ENCODE measurements around the gene EFHB.
"Not testable (repeated sequence)": the region's sequence is repeated elsewhere in the genome, so short reads cannot be mapped to it uniquely, and the experiment has no call there.

The EFHB gene

GRCh38 chr3:19934098-19934566 is at the start of gene EFHB:
Gene EFHB, minus strand, starts transcription at chr3:19934217. Its CDS starts 199 bp downstream, at chr3:19934018.
- no peaks in the 10 kb centered on the region for H3K36me3 ChIP-seq (ENCODE audit: control insufficient read depth, low read depth, low read length)
- peak within 1 kb of the TSS; percentile 31 for H3K4me3 ChIP-seq (ENCODE audit: low read length)
- no peaks in the 10 kb centered on the region for H3K4me1 ChIP-seq (ENCODE audit: control insufficient read depth, low read depth, low read length)
- H3K9me3 ChIP-seq (ENCODE audit: control insufficient read depth, low read depth, low read length): no peaks in the 10 kb centered on the region
- H3K9ac ChIP-seq (ENCODE audit: low read length): peak within 1 kb of the TSS; percentile 35
- peak within 1 kb of the TSS; percentile 34 for H3K27ac ChIP-seq (ENCODE audit: low read length)
- H3K27me3 ChIP-seq (ENCODE audit: control insufficient read depth, insufficient read depth, low read length): no peaks in the 10 kb centered on the region

DNA sequence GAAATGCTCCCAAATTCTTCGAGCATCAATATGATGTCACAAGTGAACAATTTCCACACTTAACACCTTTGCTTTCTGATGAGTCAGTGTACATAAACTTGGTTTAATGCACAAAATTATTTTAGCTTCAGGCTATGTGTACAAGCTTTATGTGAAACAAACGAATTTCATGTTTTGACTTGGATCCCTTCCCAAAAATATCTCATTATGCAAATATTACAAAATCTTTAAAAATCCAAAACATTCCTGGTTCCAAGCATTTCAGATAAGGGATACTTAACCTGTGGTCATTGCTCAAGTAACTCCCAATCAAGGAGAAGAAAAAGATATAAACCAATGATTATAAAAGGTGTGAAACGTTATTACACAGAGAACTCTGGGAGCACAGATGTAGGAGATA is 38.0 kb upstream of the EFHB start:
- Histone ChIP-seq H3K4me1 (ENCODE audit: control insufficient read depth, low read depth, low read length) (no peaks in the 10 kb centered on the region), H3K27me3 (ENCODE audit: control insufficient read depth, insufficient read depth, low read length) (no peaks in the 10 kb centered on the region), H3K4me3 (ENCODE audit: low read length) (no peak overlapping the region), H3K9me3 (ENCODE audit: control insufficient read depth, low read depth, low read length) (no peaks in the 10 kb centered on the region), H3K27ac (ENCODE audit: low read length) (no peak overlapping the region), H3K36me3 (ENCODE audit: control insufficient read depth, low read depth, low read length) (peaks cover 25% of the 10 kb centered on the region), H3K9ac (ENCODE audit: low read length) (no peak overlapping the region)

DNA sequence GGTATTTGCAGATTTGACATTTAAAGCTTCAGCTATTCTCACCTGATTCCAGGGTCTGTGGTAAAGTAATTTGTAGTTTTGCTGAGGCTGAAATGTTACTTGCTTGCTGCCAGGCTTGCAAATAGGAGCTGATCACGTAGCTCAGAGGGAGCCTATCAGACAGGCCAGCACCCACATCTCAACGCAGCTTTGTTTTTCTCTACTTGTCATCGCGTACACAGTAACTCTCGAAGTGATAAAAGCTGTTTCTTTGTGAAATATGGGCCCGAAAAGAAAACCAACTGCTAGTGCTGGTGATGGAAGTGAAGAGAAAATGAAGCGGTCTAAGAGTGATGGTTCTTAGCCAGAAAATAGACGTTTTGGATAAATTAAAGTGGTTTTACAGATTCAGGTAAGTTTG is 36.3 kb upstream of the EFHB start:
- Histone ChIP-seq H3K4me1 (ENCODE audit: control insufficient read depth, low read depth, low read length) (no peaks in the 10 kb centered on the region), H3K36me3 (ENCODE audit: control insufficient read depth, low read depth, low read length) (peaks cover 14% of the 10 kb centered on the region), H3K4me3 (ENCODE audit: low read length) (no peak overlapping the region), H3K27me3 (ENCODE audit: control insufficient read depth, insufficient read depth, low read length) (no peaks in the 10 kb centered on the region), H3K9me3 (ENCODE audit: control insufficient read depth, low read depth, low read length) (no peaks in the 10 kb centered on the region), H3K9ac (ENCODE audit: low read length) (no peak overlapping the region), H3K27ac (ENCODE audit: low read length) (no peak overlapping the region)

GRCh38 chr3:19967812-19968211 is 33.8 kb upstream of the EFHB start:
- Histone ChIP-seq H3K36me3 (ENCODE audit: control insufficient read depth, low read depth, low read length) (peaks cover 3% of the 10 kb centered on the region), H3K4me1 (ENCODE audit: control insufficient read depth, low read depth, low read length) (no peaks in the 10 kb centered on the region), H3K27ac (ENCODE audit: low read length) (no peak overlapping the region), H3K4me3 (ENCODE audit: low read length) (no peak overlapping the region), H3K9ac (ENCODE audit: low read length) (no peak overlapping the region), H3K27me3 (ENCODE audit: control insufficient read depth, insufficient read depth, low read length) (no peaks in the 10 kb centered on the region), H3K9me3 (ENCODE audit: control insufficient read depth, low read depth, low read length) (no peaks in the 10 kb centered on the region)

DNA sequence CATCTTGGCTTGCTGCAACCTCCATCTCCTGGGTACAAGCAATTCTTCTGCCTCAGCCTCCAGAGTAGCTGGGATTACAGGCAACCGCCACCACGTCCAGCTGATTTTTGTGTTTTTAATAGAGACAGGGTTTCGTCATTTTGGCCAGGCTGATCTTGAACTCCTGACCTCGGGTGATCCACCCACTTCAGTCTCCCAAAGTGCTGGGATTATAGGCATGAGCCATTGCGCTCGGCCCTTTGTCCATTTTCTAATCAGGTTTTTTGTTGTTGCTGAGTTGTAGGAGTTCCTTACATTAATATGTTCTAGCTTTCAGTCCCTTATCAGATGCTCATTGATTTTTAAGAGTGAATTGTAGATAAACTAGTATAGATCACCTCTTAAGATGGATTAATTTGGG is 33.2 kb upstream of the EFHB start:
- no peak overlapping the region for H3K9ac ChIP-seq (ENCODE audit: low read length)
- peaks cover 3% of the 10 kb centered on the region for H3K36me3 ChIP-seq (ENCODE audit: control insufficient read depth, low read depth, low read length)
- no peak overlapping the region for H3K4me3 ChIP-seq (ENCODE audit: low read length)
- no peaks in the 10 kb centered on the region for H3K4me1 ChIP-seq (ENCODE audit: control insufficient read depth, low read depth, low read length)
- H3K27me3 ChIP-seq (ENCODE audit: control insufficient read depth, insufficient read depth, low read length): no peaks in the 10 kb centered on the region
- no peak overlapping the region for H3K27ac ChIP-seq (ENCODE audit: low read length)
- H3K9me3 ChIP-seq (ENCODE audit: control insufficient read depth, low read depth, low read length): no peaks in the 10 kb centered on the region

DNA sequence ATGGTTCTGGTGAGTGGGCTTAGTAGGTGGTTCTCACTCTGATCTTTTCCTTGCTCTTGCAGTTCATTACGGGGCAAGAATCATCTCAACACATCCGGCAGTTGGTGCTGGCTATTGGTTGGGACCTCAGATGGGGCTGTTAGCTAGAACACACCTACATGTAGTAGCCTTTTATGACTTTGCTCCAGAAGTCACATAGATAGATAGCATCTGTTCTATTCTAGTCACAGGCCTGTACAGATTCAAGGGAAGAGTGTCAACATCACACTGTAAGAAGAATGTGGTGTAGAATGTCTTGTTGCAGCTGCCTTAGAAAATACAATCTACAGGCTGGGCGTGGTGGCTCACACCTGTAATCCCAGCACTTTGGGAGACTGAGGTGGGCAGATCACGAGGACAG is 27.9 kb upstream of the EFHB start:
- Histone ChIP-seq H3K9ac (ENCODE audit: low read length) (no peak overlapping the region), H3K27me3 (ENCODE audit: control insufficient read depth, insufficient read depth, low read length) (no peaks in the 10 kb centered on the region), H3K4me1 (ENCODE audit: control insufficient read depth, low read depth, low read length) (no peaks in the 10 kb centered on the region), H3K4me3 (ENCODE audit: low read length) (no peak overlapping the region), H3K9me3 (ENCODE audit: control insufficient read depth, low read depth, low read length) (no peaks in the 10 kb centered on the region), H3K36me3 (ENCODE audit: control insufficient read depth, low read depth, low read length) (no peaks in the 10 kb centered on the region), H3K27ac (ENCODE audit: low read length) (no peak overlapping the region)

DNA sequence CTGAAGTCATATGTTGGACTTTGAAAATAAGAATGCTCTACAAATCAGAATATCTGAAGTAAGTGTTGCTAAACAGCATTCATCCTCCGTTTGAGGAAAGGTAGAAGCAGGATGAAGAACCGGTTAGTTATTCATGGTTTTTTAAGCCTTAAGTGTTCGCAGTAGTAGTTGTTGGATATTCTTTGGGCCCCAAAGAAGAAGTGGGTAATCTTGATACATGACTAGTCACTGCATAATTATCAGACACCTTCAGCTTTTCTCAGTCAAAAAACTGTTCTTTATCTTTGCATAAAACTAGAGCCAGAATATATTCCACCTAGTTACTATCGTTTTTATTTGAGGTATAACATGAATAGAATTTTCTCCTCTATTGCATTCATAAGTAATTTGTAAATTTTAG is 26.7 kb upstream of the EFHB start:
- no peaks in the 10 kb centered on the region for H3K4me1 ChIP-seq (ENCODE audit: control insufficient read depth, low read depth, low read length)
- no peak overlapping the region for H3K27ac ChIP-seq (ENCODE audit: low read length)
- H3K4me3 ChIP-seq (ENCODE audit: low read length): no peak overlapping the region
- H3K36me3 ChIP-seq (ENCODE audit: control insufficient read depth, low read depth, low read length): no peaks in the 10 kb centered on the region
- no peaks in the 10 kb centered on the region for H3K9me3 ChIP-seq (ENCODE audit: control insufficient read depth, low read depth, low read length)
- H3K27me3 ChIP-seq (ENCODE audit: control insufficient read depth, insufficient read depth, low read length): no peaks in the 10 kb centered on the region
- H3K9ac ChIP-seq (ENCODE audit: low read length): no peak overlapping the region

DNA sequence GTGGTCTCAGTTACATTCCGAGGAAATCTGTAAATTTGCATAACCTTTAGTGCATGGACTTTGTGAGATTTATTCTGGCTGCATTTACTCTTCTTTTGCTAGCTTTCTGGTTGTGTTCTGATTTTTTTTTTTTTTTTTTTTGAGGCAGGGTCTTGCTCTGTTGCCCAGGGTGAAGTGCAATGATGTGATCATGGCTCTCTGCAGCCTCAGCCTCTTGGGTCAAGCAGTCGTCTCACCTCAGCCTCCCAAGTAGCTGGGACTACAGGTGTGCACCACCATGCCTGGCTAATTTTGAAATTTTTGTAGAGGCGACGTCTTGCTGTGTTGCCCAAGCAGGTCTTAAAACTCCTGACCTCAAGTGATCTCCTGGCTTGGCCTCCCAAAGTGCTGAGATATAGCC is 25.5 kb upstream of the EFHB start:
- peaks cover 3% of the 10 kb centered on the region for H3K36me3 ChIP-seq (ENCODE audit: control insufficient read depth, low read depth, low read length)
- H3K27ac ChIP-seq (ENCODE audit: low read length): no peak overlapping the region
- no peaks in the 10 kb centered on the region for H3K27me3 ChIP-seq (ENCODE audit: control insufficient read depth, insufficient read depth, low read length)
- no peak overlapping the region for H3K9ac ChIP-seq (ENCODE audit: low read length)
- no peaks in the 10 kb centered on the region for H3K4me1 ChIP-seq (ENCODE audit: control insufficient read depth, low read depth, low read length)
- H3K9me3 ChIP-seq (ENCODE audit: control insufficient read depth, low read depth, low read length): no peaks in the 10 kb centered on the region
- H3K4me3 ChIP-seq (ENCODE audit: low read length): no peak overlapping the region

- not testable (repeated sequence) for H3K27ac ChIP-seq (ENCODE audit: low read length); H3K4me3 ChIP-seq (ENCODE audit: low read length); H3K4me1 ChIP-seq (ENCODE audit: control insufficient read depth, low read depth, low read length); H3K36me3 ChIP-seq (ENCODE audit: control insufficient read depth, low read depth, low read length); H3K27me3 ChIP-seq (ENCODE audit: control insufficient read depth, insufficient read depth, low read length); H3K9me3 ChIP-seq (ENCODE audit: control insufficient read depth, low read depth, low read length); H3K9ac ChIP-seq (ENCODE audit: low read length)
Measured at GRCh38 chr3:19957354-19957753, 23.3 kb upstream of the EFHB start.

DNA sequence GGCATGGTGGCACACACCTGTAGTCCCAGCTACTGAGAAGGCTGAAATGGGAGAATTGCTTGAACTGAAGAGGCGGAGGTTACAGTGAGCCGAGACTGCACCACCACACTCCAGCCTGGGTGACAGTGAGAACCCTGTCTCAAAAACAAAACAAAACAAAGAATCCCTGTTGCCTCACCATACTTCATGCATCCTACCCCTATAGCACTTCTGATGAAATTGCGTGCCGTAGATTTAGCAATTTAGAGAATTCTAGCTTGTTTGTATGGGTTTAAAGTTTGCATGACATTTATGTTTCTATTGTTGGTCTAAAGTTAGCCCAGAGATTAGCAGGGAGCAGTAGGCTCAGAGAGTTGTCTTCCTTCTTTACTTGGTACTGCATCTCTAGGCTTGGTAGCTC is 20.7 kb upstream of the EFHB start:
- Histone ChIP-seq H3K9ac (ENCODE audit: low read length) (no peak overlapping the region), H3K27ac (ENCODE audit: low read length) (no peak overlapping the region), H3K4me3 (ENCODE audit: low read length) (no peak overlapping the region), H3K4me1 (ENCODE audit: control insufficient read depth, low read depth, low read length) (no peaks in the 10 kb centered on the region), H3K9me3 (ENCODE audit: control insufficient read depth, low read depth, low read length) (no peaks in the 10 kb centered on the region), H3K36me3 (ENCODE audit: control insufficient read depth, low read depth, low read length) (peaks cover 26% of the 10 kb centered on the region), H3K27me3 (ENCODE audit: control insufficient read depth, insufficient read depth, low read length) (no peaks in the 10 kb centered on the region)

DNA sequence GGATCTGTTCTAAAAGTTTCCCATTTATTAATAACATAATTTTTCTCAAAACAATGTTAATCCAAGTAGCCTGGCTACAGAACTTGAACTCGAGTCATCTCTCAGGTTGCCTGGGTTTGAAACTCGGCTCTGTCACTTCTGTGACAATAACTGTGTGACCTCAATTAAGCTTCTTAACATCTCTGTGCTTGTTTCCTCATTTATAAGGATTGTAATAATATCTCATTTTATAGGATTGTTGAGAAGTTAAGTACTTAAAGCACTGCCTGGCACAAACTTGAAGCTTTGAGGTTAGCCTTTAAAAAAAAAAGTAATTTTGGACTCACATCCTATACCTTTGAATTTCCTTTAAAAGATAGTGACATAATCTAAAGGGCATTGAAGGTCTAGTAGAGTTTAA is 16.3 kb upstream of the EFHB start:
- no peak overlapping the region for H3K27ac ChIP-seq (ENCODE audit: low read length)
- peaks cover 26% of the 10 kb centered on the region for H3K36me3 ChIP-seq (ENCODE audit: control insufficient read depth, low read depth, low read length)
- no peak overlapping the region for H3K4me3 ChIP-seq (ENCODE audit: low read length)
- H3K4me1 ChIP-seq (ENCODE audit: control insufficient read depth, low read depth, low read length): peaks cover 18% of the 10 kb centered on the region
- H3K9me3 ChIP-seq (ENCODE audit: control insufficient read depth, low read depth, low read length): no peaks in the 10 kb centered on the region
- H3K9ac ChIP-seq (ENCODE audit: low read length): no peak overlapping the region
- no peaks in the 10 kb centered on the region for H3K27me3 ChIP-seq (ENCODE audit: control insufficient read depth, insufficient read depth, low read length)

DNA sequence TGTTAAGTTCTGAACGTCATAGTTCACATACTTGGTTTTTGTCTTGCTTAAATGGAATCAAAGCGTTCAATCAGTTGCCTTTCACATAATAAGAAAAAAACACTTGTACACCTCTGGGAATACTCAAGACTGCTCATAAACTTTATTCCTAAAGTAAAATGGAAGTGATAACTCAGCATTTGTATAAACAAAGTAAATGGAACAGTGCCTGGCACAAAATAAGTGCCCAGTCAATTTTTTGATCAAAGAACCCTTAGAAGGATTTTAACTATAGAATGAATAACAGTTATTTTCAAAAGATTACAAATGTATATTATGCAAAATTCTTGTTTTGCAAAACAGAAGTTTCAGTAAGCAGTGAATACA is 14.2 kb upstream of the EFHB start:
- Histone ChIP-seq H3K4me1 (ENCODE audit: control insufficient read depth, low read depth, low read length) (peaks cover 18% of the 10 kb centered on the region), H3K27ac (ENCODE audit: low read length) (no peak overlapping the region), H3K27me3 (ENCODE audit: control insufficient read depth, insufficient read depth, low read length) (no peaks in the 10 kb centered on the region), H3K9me3 (ENCODE audit: control insufficient read depth, low read depth, low read length) (no peaks in the 10 kb centered on the region), H3K36me3 (ENCODE audit: control insufficient read depth, low read depth, low read length) (peaks cover 18% of the 10 kb centered on the region), H3K9ac (ENCODE audit: low read length) (peak overlapping the region; percentile 89), H3K4me3 (ENCODE audit: low read length) (peak overlapping the region; percentile 88)
